ENCODE data around the gene DLG2.

DLG2 gene

DNA sequence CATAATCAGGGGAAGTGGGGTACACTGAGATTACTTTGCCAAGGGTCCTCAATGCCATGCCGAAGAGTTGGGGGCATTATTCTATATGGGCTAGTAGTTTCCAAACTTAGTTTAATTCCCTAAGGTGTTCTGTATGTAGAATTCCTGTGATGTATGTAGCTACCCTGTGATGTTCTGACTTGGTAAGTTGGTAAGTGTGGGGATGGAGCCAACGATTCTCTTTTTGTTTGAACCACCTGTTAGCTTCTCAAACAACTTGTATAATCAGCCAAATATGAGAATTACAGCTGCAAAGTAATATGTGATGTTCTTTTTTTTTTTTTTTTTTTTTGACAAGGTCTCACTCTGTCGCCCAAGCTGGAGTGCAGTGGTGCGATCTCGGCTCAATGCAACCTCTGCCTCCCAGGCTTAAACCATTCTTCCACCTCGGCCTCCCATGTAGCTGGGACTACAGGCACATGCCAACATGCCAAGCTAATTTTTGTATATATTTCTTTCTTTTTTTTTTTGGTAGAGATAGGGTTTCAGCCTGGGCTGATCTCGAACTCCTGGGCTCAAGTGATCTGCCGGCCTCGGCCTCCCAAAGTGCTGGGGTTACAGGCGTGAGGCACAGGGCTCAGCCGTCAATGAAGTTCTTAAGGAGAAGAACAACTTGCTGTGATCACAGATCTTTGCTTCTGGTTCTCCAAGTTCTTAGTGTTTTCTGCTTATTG lies 2025.8 kb downstream of the DLG2 start:
- TF ChIP-seq, protein P1, sequence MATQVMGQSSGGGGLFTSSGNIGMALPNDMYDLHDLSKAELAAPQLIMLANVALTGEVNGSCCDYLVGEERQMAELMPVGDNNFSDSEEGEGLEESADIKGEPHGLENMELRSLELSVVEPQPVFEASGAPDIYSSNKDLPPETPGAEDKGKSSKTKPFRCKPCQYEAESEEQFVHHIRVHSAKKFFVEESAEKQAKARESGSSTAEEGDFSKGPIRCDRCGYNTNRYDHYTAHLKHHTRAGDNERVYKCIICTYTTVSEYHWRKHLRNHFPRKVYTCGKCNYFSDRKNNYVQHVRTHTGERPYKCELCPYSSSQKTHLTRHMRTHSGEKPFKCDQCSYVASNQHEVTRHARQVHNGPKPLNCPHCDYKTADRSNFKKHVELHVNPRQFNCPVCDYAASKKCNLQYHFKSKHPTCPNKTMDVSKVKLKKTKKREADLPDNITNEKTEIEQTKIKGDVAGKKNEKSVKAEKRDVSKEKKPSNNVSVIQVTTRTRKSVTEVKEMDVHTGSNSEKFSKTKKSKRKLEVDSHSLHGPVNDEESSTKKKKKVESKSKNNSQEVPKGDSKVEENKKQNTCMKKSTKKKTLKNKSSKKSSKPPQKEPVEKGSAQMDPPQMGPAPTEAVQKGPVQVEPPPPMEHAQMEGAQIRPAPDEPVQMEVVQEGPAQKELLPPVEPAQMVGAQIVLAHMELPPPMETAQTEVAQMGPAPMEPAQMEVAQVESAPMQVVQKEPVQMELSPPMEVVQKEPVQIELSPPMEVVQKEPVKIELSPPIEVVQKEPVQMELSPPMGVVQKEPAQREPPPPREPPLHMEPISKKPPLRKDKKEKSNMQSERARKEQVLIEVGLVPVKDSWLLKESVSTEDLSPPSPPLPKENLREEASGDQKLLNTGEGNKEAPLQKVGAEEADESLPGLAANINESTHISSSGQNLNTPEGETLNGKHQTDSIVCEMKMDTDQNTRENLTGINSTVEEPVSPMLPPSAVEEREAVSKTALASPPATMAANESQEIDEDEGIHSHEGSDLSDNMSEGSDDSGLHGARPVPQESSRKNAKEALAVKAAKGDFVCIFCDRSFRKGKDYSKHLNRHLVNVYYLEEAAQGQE (IDR thresholded peaks at IDR 0.05; ENCODE audit: insufficient read depth in 1 of 2, low read depth in 2 of 2, low read length in 2 of 2) = no peak
- TF ChIP-seq POLR2AphosphoS5 (IDR thresholded peaks at IDR 0.05; ENCODE audit: low read depth, low read length) (no peak), TAF1 (IDR thresholded peaks at IDR 0.05; ENCODE audit: borderline replicate concordance, insufficient read depth, low read length) (no peak), FOXP2 (optimal IDR thresholded peaks at IDR 0.05; ENCODE audit: borderline replicate concordance, extremely low read depth, extremely low read length, insufficient read depth) (no peak), SIN3A (IDR thresholded peaks at IDR 0.05; ENCODE audit: borderline replicate concordance, insufficient read depth, low read length) (no peak)

GRCh38 chr11:83600661-83601060 lies 2026.5 kb downstream of the DLG2 start:
- TF ChIP-seq, protein P1 (IDR thresholded peaks at IDR 0.05; ENCODE audit: insufficient read depth in 1 of 2, low read depth in 2 of 2, low read length in 2 of 2) = no peak
- TF ChIP-seq TAF1 (IDR thresholded peaks at IDR 0.05; ENCODE audit: borderline replicate concordance, insufficient read depth, low read length) (no peak), FOXP2 (optimal IDR thresholded peaks at IDR 0.05; ENCODE audit: borderline replicate concordance, extremely low read depth, extremely low read length, insufficient read depth) (no peak), SIN3A (IDR thresholded peaks at IDR 0.05; ENCODE audit: borderline replicate concordance, insufficient read depth, low read length) (no peak), POLR2AphosphoS5 (IDR thresholded peaks at IDR 0.05; ENCODE audit: low read depth, low read length) (no peak)

GRCh38 chr11:83599066-83599465 lies 2028.1 kb downstream of the DLG2 start:
- TF ChIP-seq TAF1 (IDR thresholded peaks at IDR 0.05; ENCODE audit: borderline replicate concordance, insufficient read depth, low read length) (no peak), SIN3A (IDR thresholded peaks at IDR 0.05; ENCODE audit: borderline replicate concordance, insufficient read depth, low read length) (no peak), POLR2AphosphoS5 (IDR thresholded peaks at IDR 0.05; ENCODE audit: low read depth, low read length) (no peak), FOXP2 (optimal IDR thresholded peaks at IDR 0.05; ENCODE audit: borderline replicate concordance, extremely low read depth, extremely low read length, insufficient read depth) (no peak)
- TF ChIP-seq, protein P1 (IDR thresholded peaks at IDR 0.05; ENCODE audit: insufficient read depth in 1 of 2, low read depth in 2 of 2, low read length in 2 of 2) = no peak

GRCh38 chr11:83583757-83584366 lies 2043.3 kb downstream of the DLG2 start:
- TF ChIP-seq POLR2AphosphoS5 (IDR thresholded peaks at IDR 0.05; ENCODE audit: low read depth, low read length) (no peak), SIN3A (IDR thresholded peaks at IDR 0.05; ENCODE audit: borderline replicate concordance, insufficient read depth, low read length) (no peak), FOXP2 (optimal IDR thresholded peaks at IDR 0.05; ENCODE audit: borderline replicate concordance, extremely low read depth, extremely low read length, insufficient read depth) (no peak), TAF1 (IDR thresholded peaks at IDR 0.05; ENCODE audit: borderline replicate concordance, insufficient read depth, low read length) (no peak)
- TF ChIP-seq, protein P1 (IDR thresholded peaks at IDR 0.05; ENCODE audit: insufficient read depth in 1 of 2, low read depth in 2 of 2, low read length in 2 of 2) = no peak
